ENCODE measurements around the gene GNB1.

Gene GNB1

GRCh38 chr1:1778663-1779319 lies 112.1 kb downstream of the GNB1 start:
- peaks cover 23 to 25% of the 10 kb centered on the region in 2 donors for H3K4me1 ChIP-seq (ENCODE audit: control insufficient read depth in 2 of 2, insufficient read depth in 1 of 2, low read depth in 1 of 2, low read length in 2 of 2)
- H3K23ac ChIP-seq (ENCODE audit: low read depth, low read length, poor library complexity): peak overlapping the region; percentile 50
- no peaks in the 10 kb centered on the region for H3K9me3 ChIP-seq (replicated peaks in 1 of 2; ENCODE audit: control insufficient read depth in 2 of 2, insufficient read depth in 1 of 2, low read depth in 1 of 2, low read length in 2 of 2)
- H3K14ac ChIP-seq (ENCODE audit: low read length): peak overlapping the region; percentile 91
- H3K18ac ChIP-seq (ENCODE audit: low read length): peak overlapping the region; percentile 96
- H3K79me1 ChIP-seq (ENCODE audit: low read depth, low read length): peaks cover 6% of the 10 kb centered on the region
- WGBS, 2 donors (ENCODE audit: extremely low coverage in 2 of 2, insufficient read length in 2 of 2, insufficient replicate concordance in 1 of 2): no CpG with 5 or more reads among the region's 68 CpGs
- H4K91ac ChIP-seq (ENCODE audit: low read depth, low read length, poor library complexity): no peak overlapping the region
- peak overlapping the region; percentile 27 for H2BK5ac ChIP-seq (ENCODE audit: low read length)
- no peak overlapping the region for H2BK120ac ChIP-seq (ENCODE audit: low read depth, low read length)
- H2AFZ ChIP-seq (ENCODE audit: low read length): peak overlapping the region; percentile 88
- peak overlapping the region; percentile 31 for H4K8ac ChIP-seq (ENCODE audit: low read depth, low read length)
- H3K4me3 ChIP-seq (ENCODE audit: low read length in 2 of 2): peak overlapping the region; percentile 96 to 98
- H3K4me2 ChIP-seq (ENCODE audit: insufficient read depth, low read length, poor library complexity, severe bottlenecking): peak overlapping the region; percentile 91
- peak overlapping the region; percentile 83 for H3K9ac ChIP-seq (ENCODE audit: low read depth, low read length, poor library complexity)
- H2BK15ac ChIP-seq (ENCODE audit: low read length): peak overlapping the region; percentile 98
- H3K4ac ChIP-seq (ENCODE audit: low read length): no peak overlapping the region
- H2BK12ac ChIP-seq (ENCODE audit: low read length): no peak overlapping the region
- H3K27me3 ChIP-seq (ENCODE audit: control insufficient read depth in 3 of 3, insufficient read depth in 3 of 3, low read depth in 1 of 3, low read length in 3 of 3): peaks cover 0 to 10% (median 0%) of the 10 kb centered on the region in 3 experiments
- no peak overlapping the region for H3K27ac ChIP-seq (replicated peaks; ENCODE audit: low read length)
- peak overlapping the region; percentile 93 for H2AK5ac ChIP-seq (ENCODE audit: low read depth, low read length)
- peak; percentile 41 for DNase-seq (ENCODE audit: low spot score)
- peaks cover 0 to 8% of the 10 kb centered on the region in 2 donors for H3K36me3 ChIP-seq (replicated peaks in 1 of 2; ENCODE audit: control insufficient read depth in 2 of 2, insufficient read depth in 2 of 2, low read length in 2 of 2)

- peak within 1 kb of the TSS; percentile 93 for H2AK5ac ChIP-seq (ENCODE audit: low read depth, low read length)
- peaks cover 9% of the 10 kb centered on the region for H3K79me1 ChIP-seq (ENCODE audit: low read depth, low read length)
- peak within 1 kb of the TSS; percentile 96 for H3K18ac ChIP-seq (ENCODE audit: low read length)
- peak; percentile 63 for DNase-seq (ENCODE audit: low spot score)
- H2BK15ac ChIP-seq (ENCODE audit: low read length): peak within 1 kb of the TSS; percentile 98
- peak within 1 kb of the TSS; percentile 88 for H2AFZ ChIP-seq (ENCODE audit: low read length)
- peaks cover 0 to 3% of the 10 kb centered on the region in 2 donors for H3K36me3 ChIP-seq (replicated peaks in 1 of 2; ENCODE audit: control insufficient read depth in 2 of 2, insufficient read depth in 2 of 2, low read length in 2 of 2)
- H3K23ac ChIP-seq (ENCODE audit: low read depth, low read length, poor library complexity): peak within 1 kb of the TSS; percentile 50
- no peak within 1 kb of the TSS for H3K4ac ChIP-seq (ENCODE audit: low read length)
- H3K14ac ChIP-seq (ENCODE audit: low read length): peak within 1 kb of the TSS; percentile 91
- peak within 1 kb of the TSS; percentile 93 for H3K9ac ChIP-seq (ENCODE audit: low read depth, low read length, poor library complexity)
- H3K27me3 ChIP-seq (ENCODE audit: control insufficient read depth in 3 of 3, insufficient read depth in 3 of 3, low read depth in 1 of 3, low read length in 3 of 3): peaks cover 0 to 10% (median 0%) of the 10 kb centered on the region in 3 experiments
- no peak within 1 kb of the TSS for H2BK12ac ChIP-seq (ENCODE audit: low read length)
- no peak within 1 kb of the TSS for H4K91ac ChIP-seq (ENCODE audit: low read depth, low read length, poor library complexity)
- H3K4me1 ChIP-seq (ENCODE audit: control insufficient read depth in 2 of 2, insufficient read depth in 1 of 2, low read depth in 1 of 2, low read length in 2 of 2): peaks cover 23% of the 10 kb centered on the region in 2 donors
- peak within 1 kb of the TSS; percentile 31 for H4K8ac ChIP-seq (ENCODE audit: low read depth, low read length)
- peak within 1 kb of the TSS; percentile 91 for H3K4me2 ChIP-seq (ENCODE audit: insufficient read depth, low read length, poor library complexity, severe bottlenecking)
- WGBS, 2 donors (ENCODE audit: extremely low coverage in 2 of 2, insufficient read length in 2 of 2, insufficient replicate concordance in 1 of 2): no CpG with 5 or more reads among the region's 99 CpGs
- no peaks in the 10 kb centered on the region for H3K9me3 ChIP-seq (replicated peaks in 1 of 2; ENCODE audit: control insufficient read depth in 2 of 2, insufficient read depth in 1 of 2, low read depth in 1 of 2, low read length in 2 of 2)
- H2BK5ac ChIP-seq (ENCODE audit: low read length): peak within 1 kb of the TSS; percentile 27
- H2BK120ac ChIP-seq (ENCODE audit: low read depth, low read length): no peak within 1 kb of the TSS
- peak within 1 kb of the TSS; percentile 96 to 98 for H3K4me3 ChIP-seq (ENCODE audit: low read length in 2 of 2)
- no peak within 1 kb of the TSS for H3K27ac ChIP-seq (replicated peaks; ENCODE audit: low read length)
Measured at GRCh38 chr1:1777950-1778662, 112.8 kb downstream of the GNB1 start, which contains the start of gene NADK. Gene NADK (minus strand): TSS chr1:1778470. CDS start chr1:1765406, 13,064 bp downstream.

GRCh38 chr1:1777583-1777899 lies 113.3 kb downstream of the GNB1 start:
- Histone ChIP-seq H3K4me3 (ENCODE audit: low read length in 2 of 2) (peak overlapping the region; percentile 96 to 98), H3K27me3 (ENCODE audit: control insufficient read depth in 3 of 3, insufficient read depth in 3 of 3, low read depth in 1 of 3, low read length in 3 of 3) (peaks cover 0 to 10% (median 0%) of the 10 kb centered on the region in 3 experiments), H2AK5ac (ENCODE audit: low read depth, low read length) (no peak overlapping the region), H2AFZ (ENCODE audit: low read length) (peak overlapping the region; percentile 88), H3K9ac (ENCODE audit: low read depth, low read length, poor library complexity) (peak overlapping the region; percentile 93), H3K4me2 (ENCODE audit: insufficient read depth, low read length, poor library complexity, severe bottlenecking) (peak overlapping the region; percentile 91), H2BK5ac (ENCODE audit: low read length) (no peak overlapping the region), H2BK12ac (ENCODE audit: low read length) (no peak overlapping the region), H4K8ac (ENCODE audit: low read depth, low read length) (no peak overlapping the region), H3K4me1 (ENCODE audit: control insufficient read depth in 2 of 2, insufficient read depth in 1 of 2, low read depth in 1 of 2, low read length in 2 of 2) (peaks cover 19 to 23% of the 10 kb centered on the region in 2 donors), H4K91ac (ENCODE audit: low read depth, low read length, poor library complexity) (no peak overlapping the region), H3K23ac (ENCODE audit: low read depth, low read length, poor library complexity) (no peak overlapping the region), H3K36me3 (replicated peaks in 1 of 2; ENCODE audit: control insufficient read depth in 2 of 2, insufficient read depth in 2 of 2, low read length in 2 of 2) (peaks cover 0 to 8% of the 10 kb centered on the region in 2 donors), H2BK120ac (ENCODE audit: low read depth, low read length) (no peak overlapping the region), H3K18ac (ENCODE audit: low read length) (peak overlapping the region; percentile 68), H3K27ac (replicated peaks; ENCODE audit: low read length) (no peak overlapping the region), H3K79me1 (ENCODE audit: low read depth, low read length) (peaks cover 9% of the 10 kb centered on the region), H3K9me3 (replicated peaks in 1 of 2; ENCODE audit: control insufficient read depth in 2 of 2, insufficient read depth in 1 of 2, low read depth in 1 of 2, low read length in 2 of 2) (no peaks in the 10 kb centered on the region), H2BK15ac (ENCODE audit: low read length) (no peak overlapping the region), H3K4ac (ENCODE audit: low read length) (no peak overlapping the region), H3K14ac (ENCODE audit: low read length) (no peak overlapping the region)
- no CpG with 5 or more reads among the region's 6 CpGs for WGBS, 2 donors (ENCODE audit: extremely low coverage in 2 of 2, insufficient read length in 2 of 2, insufficient replicate concordance in 1 of 2)
- no peak for DNase-seq (ENCODE audit: low spot score)
